Activated effector memory CD4-positive, alpha-beta T cell treated with anti-CD3 and anti-CD28 coated beads, Interleukin-2, amount 50 U/mL, for 16 hours (primary cell): ENCODE measurements around the gene L2HGDH.
"Not testable (repeated sequence)": the region's sequence is repeated elsewhere in the genome, so short reads cannot be mapped to it uniquely, and the experiment has no call there.

Experiments
- DNase-seq: peaks from one replicate; pipeline ENCODE4 v3.0.0-alpha.2; 2020

Gene L2HGDH

GRCh38 chr14:50338587-50338986 is 26.6 kb upstream of the L2HGDH start:
- no peak for DNase-seq

GRCh38 chr14:50335989-50336824 is 24.2 kb upstream of the L2HGDH start:
- no peak for DNase-seq

GRCh38 chr14:50335389-50335788 is 23.4 kb upstream of the L2HGDH start:
- DNase-seq = no peak

GRCh38 chr14:50334211-50334610 is 22.2 kb upstream of the L2HGDH start:
- DNase-seq = no peak

GRCh38 chr14:50333014-50333509 is 21.0 kb upstream of the L2HGDH start:
- no peak for DNase-seq

- no peak for DNase-seq
These were observed 19.6 kb upstream of the L2HGDH start for GRCh38 chr14:50331596-50331995.

- DNase-seq = peak; percentile 86
These were observed 9.1 kb upstream of the L2HGDH start for GRCh38 chr14:50321009-50321660.

- no peak for DNase-seq
These were observed 8.3 kb upstream of the L2HGDH start for GRCh38 chr14:50320283-50320682.

GRCh38 chr14:50319721-50320120 is 7.7 kb upstream of the L2HGDH start:
- no peak for DNase-seq

GRCh38 chr14:50319293-50319692 is 7.3 kb upstream of the L2HGDH start:
- no peak for DNase-seq

- DNase-seq = no peak
These were observed 6.1 kb upstream of the L2HGDH start for GRCh38 chr14:50318031-50318626.

GRCh38 chr14:50314098-50314497 is 2.1 kb upstream of the L2HGDH start:
- DNase-seq = not testable (repeated sequence)

GRCh38 chr14:50312734-50313054 is 665 bp upstream of the L2HGDH start:
- no peak for DNase-seq

GRCh38 chr14:50311337-50311971 is 575 bp downstream of the L2HGDH start:
- DNase-seq = no peak

GRCh38 chr14:50310445-50310844 is 1.6 kb downstream of the L2HGDH start:
- no peak for DNase-seq

GRCh38 chr14:50308363-50308915 is 3.6 kb downstream of the L2HGDH start:
- DNase-seq = no peak

GRCh38 chr14:50303744-50304471 is 8.1 kb downstream of the L2HGDH start:
- DNase-seq = no peak

- no peak for DNase-seq
These were observed 10.1 kb downstream of the L2HGDH start for GRCh38 chr14:50301914-50302313.

GRCh38 chr14:50299585-50299984 is 12.4 kb downstream of the L2HGDH start:
- no peak for DNase-seq

GRCh38 chr14:50290306-50290705 is 21.7 kb downstream of the L2HGDH start:
- DNase-seq = no peak

- no peak for DNase-seq
These were observed 23.9 kb downstream of the L2HGDH start for GRCh38 chr14:50288146-50288545.

- DNase-seq = no peak
These were observed 26.2 kb downstream of the L2HGDH start for GRCh38 chr14:50285861-50286260.
